HCT116 (cell line): Measurements from ENCODE around the gene SELENOM. TPM values are rescaled to one million over a fixed set of nuclear protein-coding genes. Genes with fewer than 3 reads are reported as not detected.

Source experiments
- ATAC-seq: fragments of 200-7000 bp; cut with Tn5 transposase; 2 replicates; pipeline ENCODE4 v1.9.1; 2020; ENCODE audit warnings: mild to moderate bottlenecking, moderate library complexity
- BruUV-seq: library from RNA; stranded (reverse); fragments of 400-500 nt; replicated peaks from 2 replicates; lab custom pipeline; 2021; lab: Mats Ljungman, UMichigan
- CTCF ChIA-PET: fragments of 300-600 bp; sonication (Branson Sonifier 250); formaldehyde crosslinking; loops from one replicate; lab custom pipeline; 2021; ENCODE audit warnings: antibody characterized with exemption; lab: Charles Lee
- POLR2A ChIA-PET: fragments of 300-600, 350-600 bp; sonication (Branson Sonifier 250); formaldehyde crosslinking; loops from one replicate; lab custom pipeline; 2021; ENCODE audit warnings: antibody characterized with exemption; lab: Charles Lee
- RAD21 ChIA-PET, 2 experiments: fragments of 300-600 bp; sonication (Branson Sonifier 250); formaldehyde crosslinking; loops; one replicate each; lab custom pipeline; 2023; ENCODE audit warnings: low total read pairs in 2 of 2; ENCODE audit not compliant: uncharacterized antibody in 2 of 2, unreplicated experiment in 2 of 2, low non-redundant PET in 1 of 2; lab: Charles Lee
- DNase-seq: peaks from one replicate; pipeline ENCODE4 v3.0.0-alpha.2; 2010; ENCODE audit warnings: low read depth, low spot score
- H2AFZ ChIP-seq: fragments of 200-600 bp; shearing (Covaris generic), sonication (generic); 2 replicates; pipeline ENCODE4 v1.6.1; 2017; ENCODE audit warnings: low read depth, mixed run types, mixed read lengths, antibody characterized with exemption, low read length; ENCODE audit not compliant: poor library complexity, severe bottlenecking
- H3K27ac ChIP-seq: 2 replicates; pipeline ENCODE4 v1.5.1; 2012; ENCODE audit warnings: low read depth, low read length
- H3K27me3 ChIP-seq: fragments of 200-600 bp; sonication (generic); 2 replicates; pipeline ENCODE4 v1.6.1; 2016; ENCODE audit warnings: mixed run types, low read length, mixed read lengths; ENCODE audit not compliant: insufficient read depth
- H3K36me3 ChIP-seq, 2 experiments: fragments of 200-500 bp in 1 of 2; fragments of 200-600 bp in 1 of 2; sonication (Bioruptor generic) in 1 of 2; sonication (generic) in 1 of 2; 2 replicates each; pipeline versions ENCODE4 v1.5.1 to v1.6.1; 2014 to 2016; ENCODE audit warnings: low read length in 2 of 2, inconsistent platforms in 1 of 2, mixed read lengths in 1 of 2, mixed run types in 1 of 2; ENCODE audit not compliant: insufficient read depth in 2 of 2, control insufficient read depth in 1 of 2
- H3K4me1 ChIP-seq, 2 experiments: fragments of 200-600 bp in 1 of 2; sonication (generic) in 1 of 2; 2 replicates each; pipeline versions ENCODE4 v1.5.1 to v1.6.1; 2012 to 2017; ENCODE audit warnings: low read length in 2 of 2, inconsistent platforms in 1 of 2, mild to moderate bottlenecking in 1 of 2, mixed read lengths in 1 of 2, mixed run types in 1 of 2, moderate library complexity in 1 of 2; ENCODE audit not compliant: insufficient read depth in 2 of 2, control insufficient read depth in 1 of 2
- H3K4me2 ChIP-seq: fragments of 200-600 bp; sonication (generic); 2 replicates; pipeline ENCODE4 v1.6.1; 2017; ENCODE audit warnings: mixed run types, low read length, mixed read lengths
- H3K4me3 ChIP-seq, 2 experiments: fragments of 200-600 bp in 1 of 2; sonication (generic) in 1 of 2; replicated peaks in 1 of 2; 2 replicates each; pipeline ENCODE4 v1.5.1; 2011 to 2016; ENCODE audit warnings: low read length in 2 of 2, control low read depth in 1 of 2, low read depth in 1 of 2, mild to moderate bottlenecking in 1 of 2, mixed read lengths in 1 of 2, mixed run types in 1 of 2
- H3K79me2 ChIP-seq: fragments of 200-600 bp; sonication (generic); 2 replicates; pipeline ENCODE4 v1.6.1; 2017; ENCODE audit warnings: mild to moderate bottlenecking, mixed run types, low read length, moderate library complexity, mixed read lengths; ENCODE audit not compliant: insufficient read depth
- H3K9ac ChIP-seq: fragments of 200-600 bp; sonication (generic); 2 replicates; pipeline ENCODE4 v1.6.1; 2016; ENCODE audit warnings: low read length, mixed read lengths
- H3K9me2 ChIP-seq: fragments of 200-600 bp; sonication (generic), shearing (Covaris generic); 2 replicates; pipeline ENCODE4 v1.6.1; 2017; ENCODE audit warnings: mixed run types, mild to moderate bottlenecking, moderate library complexity; ENCODE audit not compliant: insufficient read depth
- H3K9me3 ChIP-seq, 2 experiments: fragments of 200-500 bp in 1 of 2; fragments of 200-600 bp in 1 of 2; sonication (Bioruptor generic) in 1 of 2; sonication (generic) in 1 of 2; 2 replicates each; pipeline ENCODE4 v1.6.1; 2014 to 2017; ENCODE audit warnings: low read length in 2 of 2, mixed read lengths in 2 of 2, inconsistent platforms in 1 of 2, low read depth in 1 of 2, mild to moderate bottlenecking in 1 of 2, mixed run types in 1 of 2, moderate library complexity in 1 of 2; ENCODE audit not compliant: control insufficient read depth in 1 of 2, insufficient read depth in 1 of 2
- H4K20me1 ChIP-seq: fragments of 200-600 bp; sonication (generic), shearing (Covaris generic); 2 replicates; pipeline ENCODE4 v1.6.1; 2017; ENCODE audit warnings: mixed run types, mild to moderate bottlenecking, moderate library complexity; ENCODE audit not compliant: insufficient read depth
- ATF3 ChIP-seq: IDR thresholded peaks from 2 replicates; pipeline ENCODE4 v1.6.1; 2012
- CBX3 ChIP-seq: IDR thresholded peaks from 2 replicates; pipeline ENCODE4 v1.6.1; 2012; ENCODE audit warnings: low read depth
- CEBPB ChIP-seq: IDR thresholded peaks from 2 replicates; pipeline ENCODE4 v1.6.1; 2012; ENCODE audit warnings: low read depth
- CTCF ChIP-seq, 3 experiments: fragments of 200-600 bp in 1 of 3; sonication (generic) in 1 of 3; IDR thresholded peaks in 2 of 3; conservative IDR thresholded peaks in 1 of 3; 2 replicates each; pipeline ENCODE4 v1.5.1; 2012 to 2017; ENCODE audit warnings: low read depth in 2 of 3, low read length in 2 of 3, antibody characterized with exemption in 1 of 3, borderline replicate concordance in 1 of 3, control low read depth in 1 of 3, mild to moderate bottlenecking in 1 of 3, mixed read lengths in 1 of 3, mixed run types in 1 of 3, moderate library complexity in 1 of 3; ENCODE audit not compliant: insufficient read depth in 1 of 3
- EGR1 ChIP-seq: IDR thresholded peaks from 2 replicates; pipeline ENCODE4 v1.6.1; 2012; ENCODE audit warnings: low read depth
- ELF1 ChIP-seq: IDR thresholded peaks from 2 replicates; pipeline ENCODE4 v1.6.1; 2012; ENCODE audit warnings: low read depth, borderline replicate concordance
- EZH2 ChIP-seq: fragments of 200-600 bp; sonication (generic); IDR thresholded peaks from 2 replicates; pipeline ENCODE4 v1.6.1; 2017; ENCODE audit warnings: antibody characterized with exemption, mixed run types
- FOSL1 ChIP-seq: IDR thresholded peaks from 2 replicates; pipeline ENCODE4 v1.6.1; 2012; ENCODE audit warnings: low read depth
- POLR2AphosphoS5 ChIP-seq: IDR thresholded peaks from 2 replicates; pipeline ENCODE4 v1.6.1; 2011; ENCODE audit warnings: mild to moderate bottlenecking, low read depth, low read length, moderate library complexity
- SIN3A ChIP-seq: IDR thresholded peaks from 2 replicates; pipeline ENCODE4 v1.6.1; 2012; ENCODE audit warnings: low read depth
- SP1 ChIP-seq: IDR thresholded peaks from 2 replicates; pipeline ENCODE4 v1.6.1; 2012; ENCODE audit warnings: low read depth
- TCF7L2 ChIP-seq: IDR thresholded peaks from 2 replicates; pipeline ENCODE4 v1.7.0; 2011; ENCODE audit warnings: borderline replicate concordance, inconsistent platforms; ENCODE audit not compliant: insufficient read depth, insufficient read length; ENCODE audit errors: extremely low read depth
- YY1 ChIP-seq: IDR thresholded peaks from 2 replicates; pipeline ENCODE4 v1.6.1; 2011; ENCODE audit warnings: low read length, low read depth, moderate library complexity, mild to moderate bottlenecking; ENCODE audit not compliant: insufficient replicate concordance; ENCODE audit errors: extremely low read depth
- ZBTB33 ChIP-seq: IDR thresholded peaks from 2 replicates; pipeline ENCODE4 v1.6.1; 2011; ENCODE audit warnings: mild to moderate bottlenecking, low read length, moderate library complexity; ENCODE audit not compliant: insufficient replicate concordance; ENCODE audit errors: extremely low read depth
- intact Hi-C: fragments of 100-400 bp; cut with micrococcal nuclease; formaldehyde crosslinking; loops from 2 replicates; pipeline ENCODE4 v1.10.0; 2022
- total RNA-seq: library from RNA; stranded (reverse); gene quantifications from one replicate; pipeline ENCODE4 v1.2.1, GENCODE V29; 2021; ENCODE audit not compliant: unreplicated experiment

SELENOM gene
- total RNA-seq, 1 experiment from 2014 or later, result 65.6 TPM

- no peaks in the 10 kb centered on the region for H3K79me2 ChIP-seq
- CTCF ChIA-PET, result interaction anchor here (1.9 kb wide), 1 partner anchor 10 kb away, joined by 14 read pairs; the partner anchor contains the start of gene SELENOM
- H3K9ac ChIP-seq, result no peak overlapping the region
- H3K27me3 ChIP-seq, result no peaks in the 10 kb centered on the region
- no peaks in the 10 kb centered on the region for H3K9me3 ChIP-seq
- DNase-seq (no peak), ATAC-seq (no peak)
- no peak overlapping the region for H3K27ac ChIP-seq
- H3K36me3 ChIP-seq, result peaks cover 35 to 59% of the 10 kb centered on the region in 2 experiments
- TF ChIP-seq TCF7L2 (no peak), EGR1 (no peak)
- intact Hi-C loops, result no loop called here
- no peak overlapping the region for H3K4me2 ChIP-seq
- no peaks in the 10 kb centered on the region for H4K20me1 ChIP-seq
- RAD21 ChIA-PET, result no interaction called here
- H2AFZ ChIP-seq, result no peak overlapping the region
- no peak overlapping the region for H3K4me3 ChIP-seq
- H3K9me2 ChIP-seq, result no peaks in the 10 kb centered on the region
- POLR2A ChIA-PET, result interaction anchor here (1.6 to 2.3 kb wide), 2 partner anchors 12 to 14 kb away, joined by 4 to 8 read pairs; no protein-coding TSS in a partner anchor
- no TSS peak for BruUV-seq
- peaks cover 0 to 5% of the 10 kb centered on the region in 2 experiments; a peak in 2 of 4 replicates for H3K4me1 ChIP-seq
These were observed 10.6 kb downstream of the SELENOM start for GRCh38 chr22:31096657-31097279.

GRCh38 chr22:31095637-31096249 lies 11.6 kb downstream of the SELENOM start:
- H2AFZ ChIP-seq, result no peak overlapping the region
- CTCF ChIA-PET, result interaction anchor here (0.9 to 1.9 kb wide), 2 partner anchors 11 kb away, joined by 5 to 14 read pairs; partner anchors contain the start of gene SELENOM
- H4K20me1 ChIP-seq, result no peaks in the 10 kb centered on the region
- H3K27me3 ChIP-seq, result no peaks in the 10 kb centered on the region
- intact Hi-C loops, result no loop called here
- H3K9ac ChIP-seq, result no peak overlapping the region
- H3K36me3 ChIP-seq, result peaks cover 39 to 59% of the 10 kb centered on the region in 2 experiments
- H3K4me3 ChIP-seq, result no peak overlapping the region
- no peaks in the 10 kb centered on the region for H3K9me3 ChIP-seq
- ATAC-seq (no peak), DNase-seq (no peak)
- POLR2A ChIA-PET, result interaction anchor here (1.6 to 2.3 kb wide), 2 partner anchors 10 to 13 kb away, joined by 4 to 8 read pairs; no protein-coding TSS in a partner anchor
- no peaks in the 10 kb centered on the region for H3K79me2 ChIP-seq
- no peak overlapping the region for H3K4me2 ChIP-seq
- no peak overlapping the region for H3K27ac ChIP-seq
- H3K4me1 ChIP-seq, result peaks cover 0 to 3% of the 10 kb centered on the region in 2 experiments; a peak in 1 of 4 replicates
- RAD21 ChIA-PET, result no interaction called here
- H3K9me2 ChIP-seq, result no peaks in the 10 kb centered on the region
- BruUV-seq, result no TSS peak
- TF ChIP-seq CBX3, result no peak
- no peak for TF ChIP-seq FOSL1
- no peak for TF ChIP-seq ATF3
- no peak for TF ChIP-seq ZBTB33
- TF ChIP-seq CEBPB, result no peak
- TF ChIP-seq SIN3A, result no peak
- no peak for TF ChIP-seq EGR1
- TF ChIP-seq CTCF (IDR thresholded peaks at IDR 0.05 in 2 of 3, conservative IDR thresholded peaks at IDR 0.05 in 1 of 3; ENCODE audit: borderline replicate concordance in 1 of 3, insufficient read depth in 1 of 3, low read depth in 2 of 3, low read length in 2 of 3), result no peak
- TF ChIP-seq SP1, result no peak
- TF ChIP-seq TCF7L2, result no peak
- no peak for TF ChIP-seq ELF1
- no peak for TF ChIP-seq EZH2
- no peak for TF ChIP-seq YY1
- no peak for TF ChIP-seq POLR2AphosphoS5
